HG03442 (cell line): Measurements from ENCODE around the gene APAF1.
"Not testable (repeated sequence)": the region's sequence is repeated elsewhere in the genome, so short reads cannot be mapped to it uniquely, and the experiment has no call there.

Experiments used
- ATAC-seq: cut with Tn5 transposase; IDR thresholded peaks from one replicate; pipeline ENCODE4 v1.9.1; 2021; ENCODE audit warnings: mild to moderate bottlenecking, moderate library complexity; ENCODE audit not compliant: unreplicated experiment

APAF1 gene, protein sequence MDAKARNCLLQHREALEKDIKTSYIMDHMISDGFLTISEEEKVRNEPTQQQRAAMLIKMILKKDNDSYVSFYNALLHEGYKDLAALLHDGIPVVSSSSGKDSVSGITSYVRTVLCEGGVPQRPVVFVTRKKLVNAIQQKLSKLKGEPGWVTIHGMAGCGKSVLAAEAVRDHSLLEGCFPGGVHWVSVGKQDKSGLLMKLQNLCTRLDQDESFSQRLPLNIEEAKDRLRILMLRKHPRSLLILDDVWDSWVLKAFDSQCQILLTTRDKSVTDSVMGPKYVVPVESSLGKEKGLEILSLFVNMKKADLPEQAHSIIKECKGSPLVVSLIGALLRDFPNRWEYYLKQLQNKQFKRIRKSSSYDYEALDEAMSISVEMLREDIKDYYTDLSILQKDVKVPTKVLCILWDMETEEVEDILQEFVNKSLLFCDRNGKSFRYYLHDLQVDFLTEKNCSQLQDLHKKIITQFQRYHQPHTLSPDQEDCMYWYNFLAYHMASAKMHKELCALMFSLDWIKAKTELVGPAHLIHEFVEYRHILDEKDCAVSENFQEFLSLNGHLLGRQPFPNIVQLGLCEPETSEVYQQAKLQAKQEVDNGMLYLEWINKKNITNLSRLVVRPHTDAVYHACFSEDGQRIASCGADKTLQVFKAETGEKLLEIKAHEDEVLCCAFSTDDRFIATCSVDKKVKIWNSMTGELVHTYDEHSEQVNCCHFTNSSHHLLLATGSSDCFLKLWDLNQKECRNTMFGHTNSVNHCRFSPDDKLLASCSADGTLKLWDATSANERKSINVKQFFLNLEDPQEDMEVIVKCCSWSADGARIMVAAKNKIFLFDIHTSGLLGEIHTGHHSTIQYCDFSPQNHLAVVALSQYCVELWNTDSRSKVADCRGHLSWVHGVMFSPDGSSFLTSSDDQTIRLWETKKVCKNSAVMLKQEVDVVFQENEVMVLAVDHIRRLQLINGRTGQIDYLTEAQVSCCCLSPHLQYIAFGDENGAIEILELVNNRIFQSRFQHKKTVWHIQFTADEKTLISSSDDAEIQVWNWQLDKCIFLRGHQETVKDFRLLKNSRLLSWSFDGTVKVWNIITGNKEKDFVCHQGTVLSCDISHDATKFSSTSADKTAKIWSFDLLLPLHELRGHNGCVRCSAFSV (N-terminal part only)

DNA sequence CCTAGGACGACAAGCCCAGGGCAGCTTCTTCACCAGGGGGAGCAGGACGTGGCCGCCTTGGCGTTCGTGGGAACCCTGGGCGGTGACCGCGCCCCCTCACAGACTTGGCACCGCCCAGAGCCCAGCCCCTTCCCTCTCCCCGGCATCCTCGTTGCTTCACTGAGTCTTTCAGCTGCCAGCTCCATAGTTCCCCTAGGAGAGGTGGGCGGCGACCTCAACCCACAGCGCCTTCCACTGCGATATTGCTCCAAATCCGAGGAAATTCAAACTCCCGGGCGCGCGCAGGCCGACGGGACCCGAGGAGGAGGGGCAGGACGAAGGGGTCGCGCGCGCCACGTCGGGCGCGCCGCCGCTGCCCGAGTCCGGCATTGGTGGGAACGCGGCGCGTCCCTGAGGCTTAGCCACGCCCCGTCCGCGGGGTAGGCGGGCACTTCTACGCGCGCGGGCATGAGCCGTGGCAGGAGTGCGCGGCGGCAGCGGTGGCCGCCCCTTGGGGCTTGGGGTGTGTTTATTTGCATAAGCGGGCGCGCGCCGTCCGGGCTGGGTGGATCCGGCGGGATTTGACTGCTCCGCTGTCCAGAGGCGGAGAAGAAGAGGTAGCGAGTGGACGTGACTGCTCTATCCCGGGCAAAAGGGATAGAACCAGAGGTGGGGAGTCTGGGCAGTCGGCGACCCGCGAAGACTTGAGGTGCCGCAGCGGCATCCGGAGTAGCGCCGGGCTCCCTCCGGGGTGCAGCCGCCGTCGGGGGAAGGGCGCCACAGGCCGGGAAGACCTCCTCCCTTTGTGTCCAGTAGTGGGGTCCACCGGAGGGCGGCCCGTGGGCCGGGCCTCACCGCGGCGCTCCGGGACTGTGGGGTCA, at the start of gene APAF1, which contains the start of gene IKBIP:
APAF1 (plus strand) TSS at position 579 of the 860 bp plus-strand sequence. CDS start 3,070 bp downstream, outside the sequence.
IKBIP (minus strand) TSS at position 77 of the 860 bp plus-strand sequence. CDS start 87 bp downstream, outside the sequence.
- peak; percentile 86 for ATAC-seq

DNA sequence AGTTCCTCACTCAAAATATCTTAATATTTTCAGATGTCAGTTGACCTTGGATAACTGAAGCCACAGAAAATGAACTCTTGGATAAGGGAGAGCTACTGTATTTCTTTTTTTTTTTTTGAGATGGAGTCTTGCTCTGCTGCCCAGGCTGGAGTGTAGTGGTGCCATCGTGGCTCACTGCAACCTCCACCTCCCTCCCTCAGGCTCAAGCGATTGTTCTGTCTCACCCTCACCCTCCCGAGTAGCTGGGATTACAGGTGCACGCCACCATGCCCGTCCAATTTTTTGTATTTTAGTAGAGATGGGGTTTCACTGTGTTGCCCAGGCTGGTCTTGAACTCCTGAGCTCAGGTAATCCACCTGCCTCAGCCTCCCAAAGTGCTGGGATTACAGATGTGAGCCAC, 47.8 kb upstream of the APAF1 start:
- not testable (repeated sequence) for ATAC-seq

DNA sequence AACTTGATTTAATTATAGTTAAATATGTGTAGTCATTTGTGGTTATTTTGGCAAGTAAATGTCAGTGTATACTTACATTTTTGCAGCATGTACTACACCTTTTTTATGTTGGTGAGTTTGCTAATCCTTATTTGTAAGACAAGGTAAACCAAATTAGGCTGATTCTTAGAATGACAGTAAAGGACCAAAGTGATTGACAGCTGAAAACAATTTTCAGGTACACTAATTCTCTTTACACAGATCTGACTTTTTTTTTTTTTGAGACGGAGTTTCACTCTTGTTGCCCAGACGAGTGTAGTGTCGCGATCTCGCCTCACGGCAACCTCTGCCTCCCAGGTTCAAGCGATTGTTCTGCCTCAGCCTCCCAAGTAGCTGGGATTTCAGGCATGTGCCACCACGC, 43.2 kb upstream of the APAF1 start:
- no peak for ATAC-seq

DNA sequence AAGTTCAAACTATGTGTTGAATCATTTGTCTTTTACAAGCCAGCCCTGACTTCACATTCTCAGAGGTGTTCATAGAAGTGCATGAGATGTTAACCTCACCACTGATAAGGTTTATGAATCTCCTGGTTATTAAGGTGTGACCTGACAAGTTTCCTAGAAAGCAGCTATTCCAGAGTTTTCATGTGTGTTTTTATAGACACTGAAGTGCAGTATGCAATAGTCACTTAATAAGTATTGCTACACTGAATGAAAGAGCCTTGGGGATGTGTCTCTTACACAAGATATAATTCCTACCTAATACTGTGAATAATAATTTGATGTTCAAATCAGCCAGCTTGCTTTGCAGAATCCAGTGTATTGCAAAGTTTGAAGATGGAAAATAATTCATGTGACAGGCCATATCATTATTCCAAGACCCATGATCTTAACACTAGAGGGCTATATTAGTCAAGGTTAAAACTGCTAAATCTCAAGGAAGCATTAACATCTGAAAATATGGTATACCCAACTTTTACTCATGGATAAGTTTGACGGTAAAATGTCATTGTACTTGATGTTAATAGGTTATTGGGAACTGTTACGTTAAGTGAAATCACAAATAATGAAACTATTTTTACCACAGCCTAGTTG, 38.6 kb upstream of the APAF1 start:
- no peak for ATAC-seq

DNA sequence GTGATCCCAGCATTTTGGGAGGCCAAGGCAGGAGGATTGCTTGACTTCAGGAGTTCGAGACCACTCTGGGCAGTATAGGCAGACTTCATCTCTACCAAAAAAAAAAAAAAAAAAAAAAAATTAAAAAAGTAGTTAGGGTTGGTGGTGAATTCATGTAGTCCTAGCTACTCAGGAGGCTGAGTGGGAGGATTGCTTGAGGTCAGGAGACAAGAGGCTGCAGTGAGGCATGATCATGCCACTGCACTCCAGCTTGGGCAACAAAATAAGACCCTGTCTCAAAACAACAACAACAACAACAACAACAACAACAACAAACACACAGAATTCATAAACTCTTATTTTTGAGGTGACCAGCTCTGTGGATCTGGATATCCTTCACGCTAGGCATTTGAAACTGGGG, 34.5 kb upstream of the APAF1 start:
- ATAC-seq, result no peak

DNA sequence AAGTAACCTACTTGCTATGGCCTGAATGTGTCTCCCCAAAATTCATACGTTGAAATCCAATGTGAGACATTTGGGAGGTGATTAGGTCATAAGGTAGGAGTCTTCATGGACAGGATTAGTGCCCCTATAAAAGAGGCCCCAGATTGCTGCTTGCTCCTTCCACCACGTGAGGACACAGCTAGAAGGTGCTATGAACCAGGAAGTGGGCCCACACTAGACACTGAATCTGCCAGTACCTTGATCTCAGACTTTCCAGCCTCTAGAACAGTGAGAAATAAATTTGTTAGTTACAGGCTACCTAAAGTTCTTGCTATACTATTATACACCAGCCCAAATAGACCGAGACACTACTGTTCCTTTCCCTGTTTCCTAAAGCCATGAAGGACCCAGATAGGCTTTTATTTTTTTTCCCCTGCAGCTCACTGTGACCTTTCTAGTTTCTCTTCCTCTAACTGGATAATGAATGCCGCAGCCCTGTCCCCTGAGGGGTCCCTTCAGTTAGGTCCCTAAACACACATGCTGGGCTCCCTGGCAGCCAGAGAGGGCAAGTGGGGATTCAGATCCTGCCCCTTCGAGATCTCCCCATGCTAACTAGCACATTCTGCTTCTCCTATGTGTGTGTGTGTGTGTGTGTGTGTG, 32.3 kb upstream of the APAF1 start:
- peak; percentile 89 for ATAC-seq

DNA sequence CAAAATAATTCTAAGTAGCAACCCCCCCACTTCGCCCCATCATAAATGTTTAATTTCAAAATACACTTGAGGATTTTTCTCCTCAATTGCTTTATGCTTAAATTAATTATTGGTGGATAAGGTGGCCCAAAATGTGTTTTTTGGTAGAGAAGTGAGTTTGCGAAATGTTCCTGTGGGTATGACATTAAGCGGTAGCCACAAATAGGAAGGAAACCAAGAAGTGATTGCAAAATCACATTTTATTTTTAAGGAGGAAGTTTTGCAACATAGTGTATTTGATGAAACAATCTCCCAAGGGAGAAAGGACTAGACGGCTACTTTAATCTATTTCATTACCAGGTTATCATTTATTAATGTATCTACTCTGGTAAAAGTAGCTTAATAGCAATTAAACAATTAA, 26.1 kb upstream of the APAF1 start:
- ATAC-seq, result no peak

DNA sequence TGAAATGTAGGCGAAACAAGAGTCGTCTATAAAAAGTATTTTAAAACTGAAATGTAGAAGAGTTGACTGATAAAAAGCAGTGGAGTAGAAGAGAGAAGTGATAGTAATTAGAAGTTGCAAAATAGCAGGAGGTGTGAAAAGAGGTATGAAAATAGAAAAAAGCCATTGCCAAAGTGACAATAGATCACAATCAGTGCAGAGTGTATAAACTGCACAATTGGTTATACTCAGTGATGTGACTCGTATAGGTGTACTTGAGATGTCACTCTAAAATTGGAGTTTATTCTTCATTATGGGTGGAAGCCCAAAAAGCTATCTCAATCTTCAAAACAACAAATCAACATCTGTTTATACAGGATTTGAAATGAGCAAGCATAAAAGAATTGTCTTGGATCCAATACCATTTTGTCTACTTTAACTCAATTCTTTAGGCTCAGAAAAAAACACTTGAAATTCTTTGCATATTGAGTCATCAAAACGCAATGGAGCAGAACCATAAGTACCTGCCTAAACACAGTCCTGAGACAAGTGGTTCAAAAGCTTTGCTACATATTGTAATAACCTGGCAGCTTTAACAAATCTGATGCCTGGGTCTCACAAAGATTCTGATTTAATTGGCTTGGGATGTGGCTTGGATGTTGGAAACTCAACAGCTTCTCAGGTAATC, 9.3 kb upstream of the APAF1 start:
- ATAC-seq, result peak; percentile 91

DNA sequence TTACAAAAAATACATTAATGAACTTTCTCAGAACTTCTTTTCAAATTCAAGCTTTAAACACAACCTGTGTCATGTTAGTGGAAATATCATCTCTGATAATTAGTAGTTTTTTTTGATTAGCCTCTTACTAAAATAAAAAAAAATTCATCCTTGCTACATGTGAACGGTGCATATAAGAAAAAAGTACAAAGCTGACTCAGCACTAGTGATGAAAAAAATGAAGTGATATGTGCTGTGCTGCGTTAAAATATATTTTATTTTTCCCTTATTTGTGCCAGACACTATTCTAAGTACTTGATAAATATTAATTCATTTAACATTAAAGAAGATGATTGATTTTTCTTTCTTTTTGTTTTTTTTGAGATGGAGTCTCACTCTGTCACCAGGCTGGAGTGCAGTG, 8.0 kb upstream of the APAF1 start:
- no peak for ATAC-seq

DNA sequence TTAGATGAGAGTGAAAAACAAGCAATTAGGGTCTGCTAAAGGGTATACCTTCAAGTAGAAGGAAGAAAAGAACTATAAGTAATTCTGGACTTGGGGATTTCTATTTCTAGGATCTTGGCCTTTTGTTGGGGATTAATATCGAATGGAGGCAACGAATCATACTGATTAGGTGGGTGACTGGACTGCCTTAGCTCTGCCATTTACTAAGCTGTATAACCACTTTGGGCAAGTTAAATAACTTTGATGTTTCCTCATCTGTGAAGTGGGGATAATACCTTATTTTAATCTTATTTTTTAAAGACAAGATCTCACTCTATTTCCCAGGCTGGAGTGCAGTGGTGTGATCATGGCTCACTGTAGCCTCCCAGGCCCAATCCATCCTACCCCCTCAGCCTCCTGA, 7.1 kb upstream of the APAF1 start:
- no peak for ATAC-seq

DNA sequence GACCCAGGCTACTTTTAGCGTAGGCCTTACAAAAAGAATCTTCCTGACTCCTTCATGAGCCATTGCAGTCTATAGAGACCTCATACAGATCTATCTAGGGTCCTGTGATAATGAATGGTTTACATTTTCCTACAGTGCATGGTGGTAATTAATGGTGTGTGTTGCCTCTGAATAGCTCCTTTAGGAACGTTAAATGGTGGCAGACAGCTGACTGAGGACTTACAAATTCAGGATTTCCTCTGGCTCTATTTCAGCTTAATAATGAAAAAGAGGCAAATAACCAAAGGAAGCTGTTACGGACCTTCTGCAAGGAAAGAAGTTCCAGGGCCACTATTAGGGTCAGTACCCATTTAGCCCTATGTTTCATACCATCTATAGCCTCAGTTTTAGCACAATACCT, 5.6 kb upstream of the APAF1 start:
- ATAC-seq, result no peak

DNA sequence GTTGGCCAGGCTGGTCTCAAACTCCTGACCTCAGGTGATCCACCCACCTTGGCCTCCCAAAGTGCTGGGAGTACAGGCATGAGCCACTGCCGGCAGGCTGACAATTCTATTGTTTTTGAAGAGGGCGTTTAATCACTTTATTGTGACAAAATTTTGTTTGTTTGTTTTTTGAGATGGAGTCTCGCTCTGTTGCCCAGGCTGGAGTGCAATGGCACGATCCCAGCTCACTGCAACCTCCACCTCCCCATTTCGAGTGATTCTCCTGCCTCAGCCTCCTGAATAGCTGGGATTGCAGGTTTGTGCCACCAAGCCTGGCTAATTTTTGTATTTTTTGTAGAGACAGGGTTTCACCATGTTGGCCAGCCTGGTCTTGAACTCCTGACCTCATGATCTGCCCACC, 2.3 kb upstream of the APAF1 start:
- not testable (repeated sequence) for ATAC-seq

DNA sequence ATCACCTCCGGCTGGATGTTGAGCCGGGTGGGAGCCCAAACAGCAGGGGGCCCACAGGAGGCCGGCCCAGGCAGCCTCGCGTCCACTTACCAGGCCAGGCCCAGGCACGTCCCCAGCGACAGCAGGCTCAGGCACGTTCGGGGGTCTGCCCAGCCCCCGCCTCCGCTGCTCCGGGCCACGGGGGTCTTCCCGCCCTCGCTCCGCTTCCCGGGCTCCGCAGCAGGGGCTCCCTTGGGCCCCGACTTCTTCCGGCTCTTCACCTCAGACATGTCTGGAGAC, 718 bp upstream of the APAF1 start:
- peak; percentile 18 for ATAC-seq

DNA sequence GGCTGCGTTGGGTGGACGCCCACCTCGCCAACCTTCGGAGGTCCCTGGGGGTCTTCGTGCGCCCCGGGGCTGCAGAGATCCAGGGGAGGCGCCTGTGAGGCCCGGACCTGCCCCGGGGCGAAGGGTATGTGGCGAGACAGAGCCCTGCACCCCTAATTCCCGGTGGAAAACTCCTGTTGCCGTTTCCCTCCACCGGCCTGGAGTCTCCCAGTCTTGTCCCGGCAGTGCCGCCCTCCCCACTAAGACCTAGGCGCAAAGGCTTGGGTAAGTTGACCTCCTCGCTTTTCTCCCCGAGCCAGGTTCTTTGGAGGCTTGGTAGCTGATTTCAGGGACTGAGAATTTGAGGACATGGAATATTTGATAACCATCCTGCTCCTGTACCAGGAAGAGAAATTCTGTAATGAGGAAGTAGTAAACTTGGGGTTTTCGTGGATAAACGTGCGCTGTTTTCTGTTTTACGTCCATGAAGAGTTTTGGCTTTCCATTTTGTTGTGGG, 530 bp downstream of the APAF1 start:
- no peak for ATAC-seq

DNA sequence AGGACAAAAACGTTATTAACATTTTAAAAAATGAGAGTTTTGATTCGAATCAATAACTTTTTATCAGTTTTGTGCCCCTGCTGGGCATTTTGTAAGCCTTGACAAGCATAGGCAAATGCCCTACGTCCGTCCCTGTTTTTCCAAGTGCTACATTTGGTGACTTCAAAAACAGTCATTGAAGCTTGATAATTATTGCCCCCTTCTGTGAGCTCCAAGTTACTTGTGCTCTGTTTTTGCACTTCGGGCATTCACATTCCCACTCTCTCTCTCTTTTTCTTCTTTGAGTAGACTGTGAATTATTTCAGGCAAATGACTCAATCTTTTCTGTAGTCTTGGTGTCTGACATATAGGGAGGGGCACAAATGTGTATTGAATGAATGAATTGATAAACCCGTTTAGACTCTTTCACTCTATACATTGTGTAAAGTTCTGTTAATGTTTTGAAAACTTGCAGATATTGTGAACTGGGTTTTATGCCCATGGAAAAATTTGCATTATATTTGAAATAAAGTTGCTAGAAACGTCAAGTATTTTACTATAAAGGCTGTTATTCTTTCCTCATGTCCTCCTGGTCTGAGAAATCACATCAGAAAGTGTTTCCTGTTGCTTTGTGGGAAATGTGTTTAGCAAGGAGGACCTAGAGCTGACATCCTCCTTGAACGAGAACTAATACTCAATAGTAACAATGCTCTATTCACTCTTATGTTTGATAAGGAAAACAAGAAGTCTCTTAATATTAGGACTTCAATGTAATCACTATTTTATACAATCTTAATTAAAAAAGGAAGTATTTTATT, 1.4 kb downstream of the APAF1 start:
- no peak for ATAC-seq

DNA sequence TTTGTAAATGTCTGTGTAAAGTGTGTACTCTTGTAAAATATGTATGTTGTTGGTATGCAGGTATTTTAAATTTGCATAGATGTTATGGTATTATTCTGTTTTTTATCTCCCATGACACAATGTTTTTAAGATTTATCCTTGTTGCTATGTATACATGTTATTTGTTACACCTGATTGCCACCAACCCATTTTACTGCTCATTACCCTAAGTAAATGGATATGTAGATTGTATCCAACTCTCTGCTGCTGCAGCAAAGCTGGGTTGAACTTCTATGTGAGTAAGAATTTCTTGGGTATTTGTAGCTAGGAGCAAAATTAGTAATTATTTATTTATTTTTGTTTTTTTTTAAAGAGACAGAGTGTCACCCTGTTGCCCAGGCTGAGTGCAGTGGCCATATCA, 6.2 kb downstream of the APAF1 start:
- ATAC-seq, result no peak

DNA sequence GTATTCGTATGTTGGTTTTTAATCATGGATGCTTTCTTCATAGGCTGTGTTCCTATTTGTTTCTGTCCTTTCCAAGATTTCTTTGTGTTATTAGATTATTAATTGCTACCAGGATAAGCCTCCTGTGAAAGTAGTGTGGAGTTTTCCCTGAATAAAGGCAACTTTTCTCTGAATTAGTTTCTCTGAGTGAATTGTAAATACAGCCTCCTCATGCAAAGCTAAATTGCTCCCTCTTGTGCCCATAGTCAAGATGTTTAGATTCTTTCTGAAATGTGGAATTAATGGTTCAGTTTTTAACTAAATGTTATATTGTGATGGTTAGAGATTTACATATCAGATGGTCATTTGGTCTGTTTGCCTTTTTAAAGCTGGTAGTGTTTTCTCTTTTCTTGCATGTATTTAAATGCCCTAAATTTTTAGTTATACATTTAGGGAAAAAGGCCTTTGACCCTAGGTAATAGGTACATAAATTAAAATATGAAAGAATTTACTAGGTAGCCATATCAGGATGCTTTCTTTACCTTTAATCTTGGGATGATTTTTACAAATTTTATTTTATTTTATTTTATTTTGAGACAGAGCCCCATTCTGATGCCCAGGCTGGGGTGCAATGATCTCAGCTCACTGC, 8.9 kb downstream of the APAF1 start:
- ATAC-seq, result peak; percentile 40
